ENCODE data around the gene CLIC5. TPM values are rescaled to one million over a fixed set of nuclear protein-coding genes. Genes with fewer than 3 reads are reported as not detected.

The CLIC5 gene
- total RNA-seq, 1 donor from 2014 or later = 1.1 TPM

- peaks cover 3% of the 10 kb centered on the region for H3K4me1 Mint-ChIP-seq
- H3K9me3 Mint-ChIP-seq = no peaks in the 10 kb centered on the region
- H3K4me3 Mint-ChIP-seq = no peak overlapping the region
- H3K36me3 Mint-ChIP-seq (ENCODE audit: low read depth) = no peaks in the 10 kb centered on the region
- H3K27me3 Mint-ChIP-seq = peaks cover 3% of the 10 kb centered on the region
- intact Hi-C loops (cut with micrococcal nuclease) = no loop called here
- H3K27ac Mint-ChIP-seq = no peak overlapping the region
- DNase-seq = no peak
These were observed 41.1 kb downstream of the CLIC5 start for GRCh38 chr6:45974596-45974995.

DNA sequence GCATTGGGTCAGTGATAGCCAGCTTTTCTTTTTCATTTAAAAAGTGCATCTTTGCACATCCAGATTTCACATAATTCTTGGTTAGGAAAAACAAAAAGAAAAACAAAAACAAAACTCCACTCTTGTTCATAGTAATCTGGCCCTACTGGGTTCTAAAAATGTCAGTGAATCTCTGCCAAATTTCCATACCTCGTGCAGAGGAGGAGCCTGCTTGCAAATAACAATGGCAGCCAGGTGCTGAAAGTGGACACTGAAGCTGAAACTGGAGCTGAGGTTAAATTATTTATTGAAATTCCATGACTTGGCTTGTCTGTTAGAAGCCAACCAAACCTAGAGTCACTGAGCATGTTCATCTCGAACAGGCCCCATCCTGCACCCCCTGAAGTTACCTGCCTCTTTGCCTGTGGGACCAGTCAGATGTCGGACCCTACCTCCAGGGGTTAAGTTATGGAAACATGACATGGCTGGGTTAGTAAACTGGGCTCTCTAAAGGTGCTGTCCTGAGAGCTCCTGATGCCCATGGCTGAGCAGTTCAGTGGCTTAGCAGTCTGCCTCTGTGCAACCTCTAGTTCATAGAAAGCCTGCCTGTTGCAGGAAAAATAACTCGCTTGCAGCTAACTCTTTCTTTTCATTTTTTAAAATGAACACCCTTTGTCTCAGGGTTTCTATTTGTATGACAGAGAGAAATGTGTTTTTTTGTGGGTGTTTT lies 42.7 kb downstream of the CLIC5 start:
- no peaks in the 10 kb centered on the region for H3K36me3 Mint-ChIP-seq (ENCODE audit: low read depth)
- no peak overlapping the region for H3K27ac Mint-ChIP-seq
- no peaks in the 10 kb centered on the region for H3K9me3 Mint-ChIP-seq
- DNase-seq = no peak
- H3K4me1 Mint-ChIP-seq = peaks cover 3% of the 10 kb centered on the region
- no peak overlapping the region for H3K4me3 Mint-ChIP-seq
- intact Hi-C loops (cut with micrococcal nuclease) = no loop called here
- peaks cover 5% of the 10 kb centered on the region for H3K27me3 Mint-ChIP-seq

GRCh38 chr6:45971287-45971686 lies 44.4 kb downstream of the CLIC5 start:
- intact Hi-C loops (cut with micrococcal nuclease) = no loop called here
- DNase-seq = no peak
- H3K27me3 Mint-ChIP-seq = peaks cover 2% of the 10 kb centered on the region
- H3K9me3 Mint-ChIP-seq = no peaks in the 10 kb centered on the region
- no peak overlapping the region for H3K27ac Mint-ChIP-seq
- H3K4me1 Mint-ChIP-seq = peaks cover 3% of the 10 kb centered on the region
- H3K36me3 Mint-ChIP-seq (ENCODE audit: low read depth) = no peaks in the 10 kb centered on the region
- H3K4me3 Mint-ChIP-seq = no peak overlapping the region

GRCh38 chr6:45970326-45970725 lies 45.3 kb downstream of the CLIC5 start:
- peaks cover 2% of the 10 kb centered on the region for H3K27me3 Mint-ChIP-seq
- H3K4me3 Mint-ChIP-seq = no peak overlapping the region
- H3K4me1 Mint-ChIP-seq = peaks cover 3% of the 10 kb centered on the region
- H3K9me3 Mint-ChIP-seq = no peaks in the 10 kb centered on the region
- no peak for DNase-seq
- intact Hi-C loops (cut with micrococcal nuclease) = no loop called here
- no peaks in the 10 kb centered on the region for H3K36me3 Mint-ChIP-seq (ENCODE audit: low read depth)
- H3K27ac Mint-ChIP-seq = no peak overlapping the region

- Mint-ChIP-seq H3K27me3 (peaks cover 2% of the 10 kb centered on the region), H3K4me1 (peaks cover 3% of the 10 kb centered on the region), H3K27ac (no peak overlapping the region), H3K36me3 (ENCODE audit: low read depth) (no peaks in the 10 kb centered on the region), H3K4me3 (no peak overlapping the region), H3K9me3 (no peaks in the 10 kb centered on the region)
- intact Hi-C loops (cut with micrococcal nuclease) = no loop called here
- no peak for DNase-seq
These were observed 45.8 kb downstream of the CLIC5 start for GRCh38 chr6:45969883-45970282.

DNA sequence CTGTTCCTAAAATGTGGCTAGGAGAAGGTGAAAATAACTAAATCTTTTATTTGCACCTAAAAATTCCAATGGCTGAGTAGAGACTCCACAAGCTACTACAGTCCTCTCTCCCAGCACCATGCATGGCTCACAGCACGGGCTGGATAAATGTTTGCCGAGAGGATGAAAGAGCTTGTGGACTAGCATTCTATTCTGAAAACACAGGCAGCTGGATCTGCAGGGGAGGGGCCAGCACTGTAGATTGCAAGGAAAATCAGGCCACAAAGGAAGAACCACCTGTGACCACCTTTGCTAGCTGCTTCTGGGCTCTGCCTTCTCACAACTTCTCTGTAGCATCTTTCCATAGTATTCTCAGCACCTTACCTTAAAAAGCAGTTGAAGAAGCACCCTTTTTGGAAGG lies 46.6 kb downstream of the CLIC5 start:
- no peaks in the 10 kb centered on the region for H3K36me3 Mint-ChIP-seq (ENCODE audit: low read depth)
- peaks cover 2% of the 10 kb centered on the region for H3K27me3 Mint-ChIP-seq
- H3K9me3 Mint-ChIP-seq = no peaks in the 10 kb centered on the region
- H3K4me1 Mint-ChIP-seq = peaks cover 3% of the 10 kb centered on the region
- H3K27ac Mint-ChIP-seq = no peak overlapping the region
- intact Hi-C loops (cut with micrococcal nuclease) = no loop called here
- DNase-seq = no peak
- no peak overlapping the region for H3K4me3 Mint-ChIP-seq

GRCh38 chr6:45967363-45967762 lies 48.3 kb downstream of the CLIC5 start:
- H3K9me3 Mint-ChIP-seq = peaks cover 6% of the 10 kb centered on the region
- H3K4me3 Mint-ChIP-seq = no peak overlapping the region
- no peaks in the 10 kb centered on the region for H3K36me3 Mint-ChIP-seq (ENCODE audit: low read depth)
- peaks cover 2% of the 10 kb centered on the region for H3K27me3 Mint-ChIP-seq
- H3K27ac Mint-ChIP-seq = no peak overlapping the region
- no peak for DNase-seq
- intact Hi-C loops (cut with micrococcal nuclease) = no loop called here
- H3K4me1 Mint-ChIP-seq = peaks cover 3% of the 10 kb centered on the region

GRCh38 chr6:45966797-45967196 lies 48.9 kb downstream of the CLIC5 start:
- H3K27ac Mint-ChIP-seq = no peak overlapping the region
- no peak for DNase-seq
- H3K36me3 Mint-ChIP-seq (ENCODE audit: low read depth) = no peaks in the 10 kb centered on the region
- H3K4me3 Mint-ChIP-seq = no peak overlapping the region
- H3K9me3 Mint-ChIP-seq = peaks cover 6% of the 10 kb centered on the region
- peaks cover 3% of the 10 kb centered on the region for H3K4me1 Mint-ChIP-seq
- H3K27me3 Mint-ChIP-seq = peaks cover 2% of the 10 kb centered on the region
- intact Hi-C loops (cut with micrococcal nuclease) = no loop called here

DNA sequence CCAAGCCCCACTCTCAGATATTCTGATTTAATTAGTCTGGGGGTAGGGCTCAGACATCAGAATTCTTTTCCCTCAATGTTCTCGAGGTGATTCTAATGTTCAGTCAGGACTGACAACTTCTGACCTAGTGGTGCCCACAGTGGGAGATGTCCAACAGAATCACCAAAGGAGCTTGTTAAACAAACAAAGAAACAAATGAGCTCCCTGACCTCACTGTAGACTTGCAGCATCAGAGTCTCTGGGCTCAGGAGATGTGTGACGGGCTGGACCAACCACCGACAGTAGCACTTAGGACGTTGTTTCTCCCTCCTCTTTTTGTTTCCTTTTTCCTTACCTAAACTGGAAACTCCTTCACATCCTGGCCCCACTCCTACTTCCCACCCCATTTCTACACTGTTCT lies 49.3 kb downstream of the CLIC5 start:
- intact Hi-C loops (cut with micrococcal nuclease) = no loop called here
- Mint-ChIP-seq H3K4me1 (peaks cover 3% of the 10 kb centered on the region), H3K36me3 (ENCODE audit: low read depth) (no peaks in the 10 kb centered on the region), H3K4me3 (no peak overlapping the region), H3K27me3 (peaks cover 2% of the 10 kb centered on the region), H3K9me3 (peaks cover 6% of the 10 kb centered on the region), H3K27ac (no peak overlapping the region)
- no peak for DNase-seq

DNA sequence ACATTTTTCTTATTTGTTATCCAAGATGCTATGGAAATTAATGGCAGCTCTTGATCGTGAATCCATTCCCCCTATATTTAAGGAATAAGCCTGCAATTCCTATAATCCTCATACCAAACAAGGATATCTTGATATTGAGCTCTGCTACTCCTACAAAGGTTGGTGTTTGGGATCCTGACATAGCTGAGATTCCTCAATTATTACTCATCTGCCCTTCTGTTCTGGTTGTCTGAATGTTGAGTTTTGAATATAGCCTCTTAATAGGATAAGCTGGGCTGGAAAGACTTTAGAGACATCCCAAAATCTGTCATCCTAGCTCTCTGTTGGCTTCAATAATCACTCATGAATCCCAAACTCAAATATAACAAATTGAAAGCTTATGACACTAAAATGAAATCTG lies 49.9 kb downstream of the CLIC5 start:
- Mint-ChIP-seq H3K36me3 (ENCODE audit: low read depth) (no peaks in the 10 kb centered on the region), H3K27me3 (peaks cover 2% of the 10 kb centered on the region), H3K4me1 (peaks cover 3% of the 10 kb centered on the region), H3K4me3 (no peak overlapping the region), H3K9me3 (peaks cover 6% of the 10 kb centered on the region), H3K27ac (no peak overlapping the region)
- DNase-seq = no peak
- intact Hi-C loops (cut with micrococcal nuclease) = no loop called here

GRCh38 chr6:45965007-45965406 lies 50.7 kb downstream of the CLIC5 start:
- Mint-ChIP-seq H3K9me3 (peaks cover 6% of the 10 kb centered on the region), H3K4me1 (no peaks in the 10 kb centered on the region), H3K27me3 (peaks cover 2% of the 10 kb centered on the region), H3K36me3 (ENCODE audit: low read depth) (no peaks in the 10 kb centered on the region), H3K27ac (no peak overlapping the region), H3K4me3 (no peak overlapping the region)
- intact Hi-C loops (cut with micrococcal nuclease) = no loop called here
- DNase-seq = no peak

- Mint-ChIP-seq H3K27me3 (peaks cover 2% of the 10 kb centered on the region), H3K9me3 (peaks cover 6% of the 10 kb centered on the region), H3K4me3 (no peak overlapping the region), H3K36me3 (ENCODE audit: low read depth) (no peaks in the 10 kb centered on the region), H3K27ac (no peak overlapping the region), H3K4me1 (no peaks in the 10 kb centered on the region)
- intact Hi-C loops (cut with micrococcal nuclease) = no loop called here
- no peak for DNase-seq
These were observed 51.4 kb downstream of the CLIC5 start for GRCh38 chr6:45964300-45964699.

DNA sequence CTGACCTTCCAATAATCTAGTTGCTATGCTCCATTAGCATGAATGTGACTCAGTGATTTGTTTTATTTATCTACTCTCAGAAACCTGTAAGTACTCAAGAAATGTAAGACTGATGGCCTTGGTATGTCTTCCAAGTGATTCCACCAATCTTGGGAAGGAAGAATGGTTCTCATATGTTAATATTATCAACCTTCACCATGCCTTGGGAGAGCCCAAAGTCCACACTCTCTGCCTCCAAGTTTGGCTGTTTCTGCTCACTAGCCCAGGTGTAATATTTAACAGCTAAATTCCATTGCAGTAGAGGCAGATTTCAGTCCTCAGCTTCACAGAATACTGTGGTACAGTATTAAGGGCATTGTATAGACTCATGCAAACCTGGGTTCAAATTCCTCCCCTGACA lies 51.8 kb downstream of the CLIC5 start:
- intact Hi-C loops (cut with micrococcal nuclease) = no loop called here
- Mint-ChIP-seq H3K9me3 (peaks cover 6% of the 10 kb centered on the region), H3K4me3 (no peak overlapping the region), H3K36me3 (ENCODE audit: low read depth) (no peaks in the 10 kb centered on the region), H3K4me1 (no peaks in the 10 kb centered on the region), H3K27me3 (peaks cover 3% of the 10 kb centered on the region), H3K27ac (no peak overlapping the region)
- no peak for DNase-seq

DNA sequence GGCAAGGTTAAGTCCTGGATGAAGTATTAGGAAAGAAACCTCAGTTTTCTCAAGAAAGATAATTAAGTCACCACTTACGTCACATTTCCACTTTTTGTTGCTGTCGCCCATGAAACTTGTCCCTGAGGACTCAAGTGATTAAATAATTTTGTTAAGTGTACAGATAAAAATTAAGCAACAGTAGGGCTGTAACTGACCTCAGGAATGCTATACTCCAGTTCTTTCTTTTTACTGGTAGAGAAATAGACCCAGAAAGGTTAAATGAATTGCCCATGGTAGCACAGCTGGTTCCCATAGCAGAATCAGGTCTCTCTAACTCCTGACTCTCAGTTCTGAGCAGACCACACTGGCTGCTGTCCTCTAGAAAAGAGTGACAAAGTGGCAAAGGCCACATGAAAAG lies 54.5 kb downstream of the CLIC5 start:
- no peaks in the 10 kb centered on the region for H3K36me3 Mint-ChIP-seq (ENCODE audit: low read depth)
- no peaks in the 10 kb centered on the region for H3K4me1 Mint-ChIP-seq
- H3K27ac Mint-ChIP-seq = no peak overlapping the region
- no peak for DNase-seq
- peaks cover 6% of the 10 kb centered on the region for H3K9me3 Mint-ChIP-seq
- H3K27me3 Mint-ChIP-seq = peaks cover 5% of the 10 kb centered on the region
- H3K4me3 Mint-ChIP-seq = no peak overlapping the region
- intact Hi-C loops (cut with micrococcal nuclease) = no loop called here

GRCh38 chr6:45959534-45960145 lies 56.0 kb downstream of the CLIC5 start:
- Mint-ChIP-seq H3K4me3 (no peak overlapping the region), H3K27me3 (peaks cover 6% of the 10 kb centered on the region), H3K9me3 (peaks cover 6% of the 10 kb centered on the region), H3K4me1 (no peaks in the 10 kb centered on the region), H3K36me3 (ENCODE audit: low read depth) (no peaks in the 10 kb centered on the region), H3K27ac (no peak overlapping the region)
- DNase-seq = no peak
- intact Hi-C loops (cut with micrococcal nuclease) = no loop called here
